Fibroblast of skin of right quadriceps (primary cell): ENCODE data around the gene CDC73.
"Not testable (repeated sequence)": the region's sequence is repeated elsewhere in the genome, so short reads cannot be mapped to it uniquely, and the experiment has no call there.

Experiments used
- DNase-seq: peaks from one replicate; pipeline ENCODE4 v3.0.0-alpha.2; 2013

The CDC73 gene

DNA sequence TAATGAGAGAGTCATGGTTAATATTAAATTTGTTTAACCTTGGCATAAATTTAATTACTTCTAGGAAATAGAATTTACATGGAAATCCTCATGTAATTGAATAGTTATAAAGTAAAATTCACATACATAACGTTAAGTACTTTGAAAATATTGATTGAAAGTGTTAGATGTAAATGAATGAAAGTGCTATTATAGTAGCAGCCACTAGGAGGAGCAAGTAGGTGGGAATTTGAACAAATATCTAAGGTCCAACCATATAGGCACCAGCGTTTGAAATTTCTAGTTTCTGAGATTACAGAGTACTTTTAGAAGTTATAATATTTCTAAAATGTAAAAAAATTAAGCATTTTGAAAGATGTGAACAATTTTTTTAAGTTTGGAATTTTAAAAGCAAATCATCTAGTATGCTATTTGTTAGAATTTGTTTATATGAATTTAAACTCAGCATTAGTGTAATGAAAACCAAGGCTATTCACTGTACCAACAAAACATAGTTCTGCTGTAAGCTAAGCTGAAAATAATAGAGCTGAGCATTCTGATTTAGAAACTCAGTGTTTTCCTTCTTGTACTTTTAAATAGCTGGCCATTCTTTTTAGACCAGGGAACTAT, 61.3 kb downstream of the CDC73 start:
- peak; percentile 55 for DNase-seq

DNA sequence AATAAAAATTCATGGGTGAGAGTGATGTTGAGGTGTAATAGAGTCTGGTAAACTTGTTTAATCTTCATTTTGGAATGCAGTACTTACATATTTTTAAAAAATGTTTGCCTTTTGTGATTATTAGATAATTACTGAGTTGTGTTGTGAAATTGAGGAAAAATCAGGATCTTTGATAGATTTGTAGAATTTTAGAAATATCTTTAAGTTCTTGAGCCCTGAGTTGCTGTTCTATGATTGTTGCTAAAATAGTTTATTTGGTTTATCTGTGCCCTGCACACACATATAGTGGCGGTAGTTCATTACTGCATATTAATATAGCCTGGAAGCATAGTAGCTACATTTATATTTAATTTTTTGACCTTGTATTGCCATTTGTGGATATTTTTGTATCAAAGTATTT, 62.9 kb downstream of the CDC73 start:
- no peak for DNase-seq

DNA sequence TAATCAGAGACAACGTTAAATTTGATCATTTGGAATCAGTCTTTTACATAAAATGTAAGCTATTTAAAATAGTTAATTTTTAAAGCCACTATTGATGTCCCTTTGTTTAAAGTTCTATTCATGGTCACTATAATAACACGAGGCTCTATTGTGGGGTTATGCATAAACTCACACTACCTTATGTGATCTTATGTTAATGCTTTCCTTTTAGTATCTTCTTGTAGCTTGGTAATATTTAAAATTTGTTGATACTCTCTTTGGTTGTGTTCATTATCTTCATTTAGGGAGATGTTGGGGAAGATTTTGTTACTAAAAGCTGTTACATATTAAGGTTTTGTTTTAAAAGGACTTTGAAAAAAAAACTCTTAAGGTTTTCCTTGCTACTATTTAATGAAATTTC, 63.4 kb downstream of the CDC73 start:
- no peak for DNase-seq

DNA sequence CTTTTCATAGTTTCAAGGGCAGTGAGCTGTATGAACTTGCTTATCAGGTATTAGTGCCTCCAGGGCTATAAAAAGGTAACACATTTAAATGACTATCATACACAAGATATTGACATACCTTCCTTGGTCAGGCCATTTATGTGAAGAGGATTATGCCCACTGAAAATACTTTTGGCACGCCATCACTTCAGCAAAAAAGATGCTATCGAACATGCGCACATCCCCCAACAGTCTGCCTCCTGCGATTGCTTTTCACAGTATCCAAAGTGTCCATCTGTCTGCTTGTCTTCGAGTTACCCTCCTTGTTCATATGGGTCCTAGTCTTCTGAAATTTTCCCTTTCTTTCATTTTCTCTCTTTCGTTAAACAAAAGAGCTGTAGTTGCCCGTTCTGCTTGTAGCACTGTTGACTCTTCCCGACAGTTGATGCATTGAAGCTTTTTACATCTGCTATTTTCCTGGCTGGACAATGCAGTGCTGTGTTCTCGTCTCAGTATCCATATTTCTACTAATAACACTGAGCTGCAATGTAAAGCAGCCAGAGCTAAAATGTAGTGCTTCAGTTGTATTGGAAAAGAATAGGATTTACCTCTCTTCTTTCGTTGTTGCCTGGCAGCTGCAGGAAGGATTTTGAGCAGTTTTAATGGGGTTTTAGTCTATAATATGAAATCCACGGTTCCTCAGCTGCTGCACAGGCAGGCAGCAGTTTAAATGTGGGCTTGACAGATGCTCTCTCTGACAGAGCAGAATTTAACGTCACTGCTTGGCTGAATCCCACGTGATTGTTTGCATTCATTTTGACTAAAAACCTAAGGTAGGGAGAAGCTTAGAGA, 64.3 kb downstream of the CDC73 start, which contains the start of gene B3GALT2:
TSS of gene B3GALT2 (minus strand) at position 713 of the 831 bp plus-strand sequence. CDS start 5,051 bp downstream, outside the sequence.
- peak; percentile 51 for DNase-seq

DNA sequence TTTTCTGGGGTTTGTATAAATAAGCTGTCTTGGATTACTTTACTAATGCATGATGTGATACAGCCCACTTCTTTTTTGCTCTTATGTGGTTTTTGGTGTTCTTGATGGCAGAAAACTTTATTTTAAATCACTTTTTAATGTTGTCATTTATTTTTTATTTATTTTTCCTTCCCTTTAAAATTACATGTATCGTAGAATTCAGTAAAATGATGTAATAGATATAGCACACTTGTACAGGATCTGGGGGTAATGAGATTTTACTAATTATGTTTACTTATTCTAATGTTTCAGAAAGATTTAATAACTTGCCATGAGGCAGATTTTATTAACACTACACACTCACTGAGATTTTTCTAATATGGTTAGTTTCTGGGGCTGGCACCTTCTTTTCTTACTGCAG, 65.3 kb downstream of the CDC73 start:
- DNase-seq: no peak

DNA sequence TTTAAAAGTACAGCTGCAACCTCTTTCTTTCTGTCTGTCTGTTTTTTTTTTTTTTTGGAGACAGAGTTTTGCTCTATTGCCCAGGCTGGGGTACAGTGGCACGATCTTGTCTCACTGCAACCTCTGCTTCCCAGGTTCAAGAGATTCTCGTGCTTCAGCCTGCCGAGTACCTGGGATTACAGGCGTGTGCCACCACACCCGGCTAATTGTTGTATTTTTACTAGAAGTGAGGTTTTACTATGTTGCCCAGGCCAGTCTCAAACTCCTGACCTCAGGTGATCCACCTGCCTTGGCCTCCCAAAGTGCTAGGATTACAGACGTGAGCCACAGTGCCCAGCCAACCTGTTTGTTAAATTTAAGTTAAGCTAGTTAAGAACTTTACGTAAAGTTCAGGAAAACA, 67.1 kb downstream of the CDC73 start:
- DNase-seq: not testable (repeated sequence)

DNA sequence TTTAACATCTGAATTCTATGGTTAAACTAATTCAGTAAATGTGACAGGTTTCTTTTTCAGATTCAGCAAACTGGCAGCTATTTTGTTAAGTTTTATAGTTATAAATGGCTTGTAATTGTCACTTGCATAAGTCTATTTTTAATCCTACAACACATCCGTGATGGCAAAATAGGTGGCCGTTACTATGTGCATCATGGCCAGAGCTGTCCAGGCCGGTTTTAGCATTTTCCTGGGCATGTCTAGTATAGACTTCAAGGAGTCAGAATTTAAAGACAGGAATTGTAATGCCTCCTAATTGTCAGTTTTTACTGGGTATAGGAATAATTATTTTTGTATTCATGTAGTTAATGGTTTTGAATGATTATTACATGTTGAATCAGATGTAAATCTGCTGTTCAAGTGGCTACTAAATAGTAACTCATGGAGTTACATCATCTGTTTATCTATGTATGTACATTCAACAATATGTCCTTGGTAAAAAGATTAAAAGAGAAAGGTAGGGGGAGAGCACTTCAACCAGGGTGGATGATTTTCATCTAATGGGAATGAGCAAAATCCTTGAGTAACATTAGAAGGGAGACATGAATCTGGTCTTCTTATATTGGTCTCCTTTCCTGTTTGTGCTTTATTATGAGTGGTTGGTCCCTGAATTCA, 67.7 kb downstream of the CDC73 start:
- no peak for DNase-seq

DNA sequence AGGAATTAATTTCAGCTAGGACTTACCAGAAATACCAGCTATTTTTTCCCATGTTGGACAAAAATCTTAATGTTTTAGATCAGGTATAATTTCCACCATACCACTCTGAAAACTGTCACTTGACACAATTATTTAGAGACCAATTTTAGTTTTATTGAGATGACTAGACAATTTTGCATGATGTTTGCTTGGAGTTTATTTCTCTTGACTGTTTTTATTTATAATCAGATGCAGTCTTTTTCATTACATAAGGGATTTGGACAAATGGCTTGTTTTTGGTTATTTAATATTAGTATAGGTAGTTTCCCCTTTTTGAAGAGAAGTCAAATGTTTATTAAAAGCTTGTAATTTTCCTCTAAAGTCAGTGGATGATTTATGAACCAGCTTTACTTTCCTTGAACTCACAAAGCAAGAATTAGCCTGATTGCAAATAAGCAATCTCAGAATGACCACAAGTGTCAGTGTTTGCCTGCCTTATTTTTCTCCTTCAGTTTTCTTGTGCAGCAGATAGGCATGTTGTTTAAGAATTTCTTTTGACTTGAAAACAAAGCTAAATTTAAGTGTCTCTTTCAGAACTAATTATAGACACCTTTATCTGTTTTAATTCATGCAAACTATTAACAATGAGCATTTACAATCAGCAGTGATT, 68.4 kb downstream of the CDC73 start:
- DNase-seq: peak; percentile 38

DNA sequence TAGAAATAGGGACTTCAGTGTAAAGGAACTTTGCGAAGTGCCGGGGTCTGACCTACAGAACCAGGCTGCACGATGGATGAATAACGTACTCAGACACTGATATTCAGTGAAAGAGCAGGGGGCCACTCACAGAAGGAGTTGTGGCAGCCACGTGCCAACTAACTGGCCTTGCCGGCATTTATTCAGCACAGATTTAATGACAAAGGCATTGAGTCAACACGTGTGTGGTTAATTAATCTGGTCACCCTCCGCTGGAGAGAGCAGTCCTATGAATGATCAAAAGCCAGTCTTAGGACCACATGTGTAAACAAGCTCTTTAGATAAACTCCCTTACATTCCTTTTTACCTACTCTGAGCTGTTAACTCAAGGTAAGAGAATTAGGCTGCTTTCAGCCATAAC, 70.8 kb downstream of the CDC73 start:
- no peak for DNase-seq

DNA sequence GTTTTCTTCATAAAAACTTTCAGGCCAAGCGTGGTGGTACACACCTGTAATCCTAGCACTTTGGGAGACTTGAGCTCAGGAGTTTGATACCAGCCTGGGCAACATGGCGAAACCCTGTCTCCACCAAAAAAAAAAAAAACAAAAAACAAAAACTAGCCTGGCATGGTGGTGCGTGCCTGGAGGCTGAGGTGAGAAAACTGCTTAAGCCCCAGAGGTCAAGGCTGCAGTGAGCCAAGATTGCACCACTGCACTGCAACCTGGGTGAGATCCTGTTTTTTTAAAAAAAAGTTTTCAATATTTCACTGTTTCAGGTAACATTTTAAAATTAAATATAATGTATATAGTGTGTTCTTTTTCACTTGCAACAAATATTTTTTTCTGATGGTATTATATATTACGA, 78.1 kb downstream of the CDC73 start:
- no peak for DNase-seq

DNA sequence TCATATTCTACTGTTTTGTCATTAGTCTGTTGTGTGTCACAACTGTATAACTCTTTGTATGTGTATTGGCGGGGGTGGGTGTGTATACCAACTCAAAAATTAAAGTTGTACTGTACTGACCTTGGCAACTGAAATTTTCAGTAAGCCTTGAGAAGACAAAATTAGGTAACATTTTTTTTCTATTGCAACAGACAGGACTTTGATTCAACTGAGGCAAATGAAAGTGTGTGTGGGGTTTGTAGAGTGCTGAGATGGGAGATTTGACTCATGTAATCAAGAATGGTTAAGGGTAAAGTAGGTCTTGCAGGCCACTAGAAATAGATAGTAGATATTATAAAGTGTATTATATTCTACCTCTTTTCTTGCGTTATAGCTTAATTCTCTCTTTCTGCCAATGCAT, 79.2 kb downstream of the CDC73 start:
- DNase-seq: no peak

DNA sequence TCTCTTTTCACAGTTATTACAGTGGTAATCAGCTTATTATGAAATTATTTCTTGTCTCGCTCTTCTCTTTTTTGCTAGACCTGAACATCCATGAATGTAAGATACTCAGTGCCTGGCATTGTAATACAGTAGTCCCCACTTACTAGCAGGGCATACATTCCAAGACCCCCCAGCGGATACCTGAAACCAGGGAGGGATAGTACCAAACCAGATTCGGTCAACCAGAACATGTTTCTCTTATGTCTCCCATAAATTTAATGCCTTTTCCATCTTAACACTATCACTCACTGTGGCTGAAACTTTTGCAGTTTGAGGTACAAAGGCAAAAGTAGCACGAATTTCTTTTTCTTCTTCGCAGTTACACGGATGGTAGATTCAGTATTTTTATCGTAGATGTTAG, 89.2 kb downstream of the CDC73 start:
- no peak for DNase-seq

DNA sequence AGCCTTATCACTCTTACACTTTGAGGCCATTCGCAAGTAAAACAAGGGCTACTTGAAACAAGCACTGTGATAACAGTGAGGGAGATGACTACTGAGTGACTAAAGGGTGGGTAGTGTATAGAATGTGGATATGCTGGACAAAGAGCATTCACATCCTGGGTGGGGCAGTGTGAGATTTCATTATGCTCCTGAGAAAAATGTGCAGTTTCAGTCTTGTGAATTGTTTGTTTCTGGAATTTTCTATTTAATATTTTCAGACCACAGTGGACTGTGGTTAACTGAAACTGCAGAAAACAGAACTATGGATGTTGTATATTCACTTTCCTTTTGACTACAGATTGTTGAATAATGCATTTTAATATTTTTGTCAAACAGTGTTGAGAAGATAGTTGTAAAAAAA, 89.7 kb downstream of the CDC73 start:
- peak; percentile 70 for DNase-seq

DNA sequence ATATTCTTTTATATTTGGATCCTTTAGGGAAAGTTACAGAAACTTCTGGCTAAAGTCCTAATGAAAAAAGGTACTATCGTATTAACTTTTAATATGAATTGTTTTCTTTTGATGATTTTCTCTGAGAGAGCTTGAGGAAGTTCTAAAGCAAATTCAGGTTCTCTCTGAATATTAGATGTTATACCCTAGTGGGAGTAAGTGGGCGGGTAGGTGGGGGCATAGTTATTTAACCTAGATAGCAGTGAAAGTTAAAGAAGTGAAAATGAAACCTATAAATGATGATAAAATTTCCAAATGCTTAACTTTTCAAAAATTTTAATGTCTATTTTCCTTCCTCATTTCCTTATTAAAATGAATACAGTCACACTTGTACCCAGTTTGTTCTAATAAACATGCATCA, 90.8 kb downstream of the CDC73 start:
- DNase-seq: no peak

DNA sequence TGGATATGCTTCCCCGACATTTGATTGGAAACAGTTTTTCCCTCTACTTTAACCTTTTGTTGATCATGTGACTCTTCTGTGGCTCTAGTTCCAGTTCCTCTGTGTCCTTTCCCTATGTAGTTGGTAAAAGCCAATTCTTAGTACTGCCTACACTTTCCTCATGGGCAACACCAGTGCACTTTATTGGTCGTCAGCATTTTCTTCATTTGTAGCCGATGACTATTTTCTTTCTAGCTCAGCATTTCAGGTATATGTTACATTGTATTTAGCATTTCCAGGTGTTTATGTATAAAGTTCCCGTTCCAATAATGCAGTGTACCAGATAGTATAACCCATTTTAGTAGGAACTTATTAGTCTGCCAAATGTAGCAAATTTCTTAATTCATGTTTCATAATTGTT, 92.2 kb downstream of the CDC73 start:
- DNase-seq: no peak

DNA sequence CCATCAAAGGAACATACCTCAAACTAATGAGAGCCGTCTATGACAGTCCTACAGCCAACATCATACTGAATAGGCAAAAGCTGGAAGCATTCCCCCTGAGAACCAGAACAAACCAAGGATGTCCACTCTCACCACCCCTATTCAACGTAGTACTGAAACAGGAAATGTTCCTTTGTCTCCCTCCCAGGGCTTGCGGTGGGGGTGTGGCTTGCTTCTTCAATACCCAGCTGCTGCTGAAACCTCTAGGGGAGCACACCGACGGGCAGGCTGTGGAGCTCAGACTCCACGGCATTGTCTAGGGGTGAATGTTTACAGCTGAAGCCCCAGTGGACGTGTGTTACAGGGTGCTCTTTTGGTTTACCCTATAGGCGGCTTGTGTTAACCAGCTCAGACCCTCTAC, 95.1 kb downstream of the CDC73 start:
- no peak for DNase-seq

DNA sequence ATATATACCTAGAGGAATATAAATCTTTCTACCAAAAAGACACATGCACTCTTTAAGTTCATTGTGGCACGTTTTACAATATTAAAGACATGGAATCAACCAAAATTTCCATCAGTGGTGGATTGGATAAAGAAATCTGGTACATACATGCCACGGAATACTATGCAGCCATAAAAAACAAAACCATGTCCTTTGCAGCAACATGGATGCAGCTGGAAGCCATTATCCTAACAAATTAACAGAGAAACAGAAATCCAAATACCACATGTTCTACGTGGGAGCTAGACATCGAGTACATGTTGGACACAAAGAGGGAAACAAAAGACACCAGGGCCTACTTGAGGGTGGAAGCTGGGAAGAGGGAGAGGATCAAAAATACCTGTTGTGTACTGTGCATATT, 97.6 kb downstream of the CDC73 start:
- no peak for DNase-seq

DNA sequence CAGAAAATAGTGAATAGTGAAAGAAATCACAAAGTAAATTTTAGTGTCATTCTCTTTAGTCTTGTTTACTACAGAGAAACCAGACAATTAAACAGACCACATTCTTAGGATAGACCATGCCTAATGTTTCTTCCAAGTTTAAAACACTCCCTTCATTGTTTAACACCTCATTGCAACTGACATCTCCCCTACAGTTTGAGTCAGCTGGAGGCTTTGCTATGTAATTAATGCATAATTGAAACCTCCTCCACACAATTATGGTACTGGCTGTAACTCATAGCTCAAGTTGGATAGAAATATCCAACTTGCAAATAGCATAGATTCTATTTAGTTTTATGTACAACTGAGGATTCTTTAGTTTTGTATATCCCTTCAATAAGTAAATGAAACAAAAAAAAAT, 99.8 kb downstream of the CDC73 start:
- no peak for DNase-seq

DNA sequence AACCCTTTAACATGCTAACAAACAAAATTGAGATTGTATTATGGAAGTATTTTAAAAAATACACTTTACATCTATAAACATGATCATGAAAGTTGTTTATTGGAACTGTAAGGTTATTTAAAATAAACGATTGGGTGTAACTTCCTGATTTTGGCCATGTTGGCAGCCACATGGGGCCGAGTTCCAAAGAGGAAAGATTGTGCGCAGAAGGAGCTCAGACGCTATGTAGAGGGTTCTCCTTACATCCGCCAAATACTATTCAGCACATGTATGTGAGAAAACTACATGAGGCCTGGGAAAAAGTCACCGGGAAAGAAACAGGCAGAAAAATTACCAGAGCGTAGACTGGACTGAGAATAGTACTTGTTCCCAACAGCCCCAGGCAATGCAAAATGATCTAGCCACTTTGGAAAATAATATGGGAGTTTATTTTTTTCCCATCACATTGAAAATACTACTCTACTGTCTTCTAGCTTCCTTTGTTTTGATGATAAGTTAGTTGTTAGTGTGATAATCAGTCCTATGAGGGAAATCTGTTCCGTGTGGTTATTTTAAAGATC, 100.3 kb downstream of the CDC73 start:
- DNase-seq: no peak

DNA sequence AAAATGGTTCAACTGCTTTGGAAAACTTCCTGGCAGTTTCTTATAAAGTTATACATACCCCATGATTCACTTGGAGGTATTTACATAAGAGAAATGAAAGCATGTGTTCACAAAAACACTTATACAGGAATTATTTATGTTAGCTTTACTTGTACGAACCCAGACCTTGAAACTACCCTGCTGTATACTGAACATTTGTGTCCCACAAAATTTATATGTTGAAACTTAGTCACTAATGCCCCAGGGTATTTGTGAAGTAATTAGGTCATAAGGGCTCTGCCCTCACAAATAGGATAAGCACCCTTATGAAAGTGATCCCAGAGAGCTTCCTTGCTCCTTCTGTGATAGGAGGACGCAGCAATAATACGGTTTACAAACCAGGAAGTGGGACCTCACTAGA, 107.3 kb downstream of the CDC73 start:
- peak; percentile 11 for DNase-seq

DNA sequence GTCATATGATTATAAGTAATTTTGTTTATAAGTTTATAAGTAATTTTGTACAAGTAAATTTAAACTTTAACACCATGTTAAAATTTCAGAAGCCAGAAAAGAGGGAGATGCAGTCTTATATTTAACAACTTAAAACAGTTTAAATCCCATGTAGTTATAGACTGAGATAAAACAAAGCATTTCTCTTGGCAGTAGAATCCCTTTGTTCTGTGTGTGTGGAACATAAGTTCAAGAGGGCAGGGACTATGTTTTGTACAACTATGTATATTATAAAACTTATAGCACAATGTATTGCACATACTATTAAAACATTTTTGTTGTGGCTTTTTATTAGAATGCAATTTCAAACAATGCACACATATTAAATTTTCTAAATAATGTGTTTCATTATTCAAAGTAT, 109.3 kb downstream of the CDC73 start:
- DNase-seq: not testable (repeated sequence)

DNA sequence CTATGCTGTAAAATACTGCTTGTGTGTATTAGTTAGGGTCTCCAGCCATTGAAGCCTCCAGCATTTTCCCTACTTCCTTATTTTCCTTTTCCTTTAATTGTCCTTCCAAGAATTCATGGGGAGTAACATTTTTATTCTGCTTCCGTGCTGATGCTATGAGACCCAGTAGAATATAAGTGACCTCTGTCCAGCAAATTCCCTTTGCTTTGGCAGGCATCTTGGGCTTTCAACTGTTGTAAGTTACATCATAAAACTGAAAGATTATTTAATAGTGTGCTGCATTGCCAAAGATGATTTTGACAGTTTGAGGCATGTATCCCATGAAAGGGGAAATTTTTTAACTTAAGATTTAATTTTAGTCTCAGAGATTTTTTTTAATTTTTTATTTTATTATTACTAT, 112.7 kb downstream of the CDC73 start:
- no peak for DNase-seq

DNA sequence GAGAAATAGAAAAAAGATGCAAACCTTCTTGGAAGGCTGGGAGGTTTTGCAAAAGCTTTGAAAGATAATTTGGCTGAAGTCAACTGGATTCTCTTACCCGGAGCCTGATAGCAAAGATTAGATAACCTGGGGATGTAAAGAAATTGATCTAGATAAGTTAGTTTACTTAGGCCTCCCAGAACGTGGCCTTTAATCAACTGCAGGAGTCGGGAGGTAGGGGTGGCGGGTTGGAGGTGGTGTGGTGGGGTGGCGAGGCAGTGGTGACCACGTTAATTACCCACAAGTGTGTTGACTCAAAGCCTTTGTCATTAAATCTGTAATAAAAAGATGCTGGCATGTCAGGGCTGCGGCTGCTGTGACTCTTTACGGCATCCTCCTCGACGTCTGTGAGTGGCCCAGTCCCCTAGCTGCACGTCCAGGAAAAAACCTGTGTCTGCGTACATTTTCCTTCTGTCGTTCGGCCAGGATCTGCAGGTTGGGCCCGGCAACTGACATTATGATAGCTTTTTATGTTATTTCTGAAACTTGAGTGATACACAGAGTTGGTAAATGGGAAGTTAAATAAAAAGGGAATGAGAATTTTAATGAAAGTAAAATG, 115.6 kb downstream of the CDC73 start:
- DNase-seq: no peak
